ENCODE data around the gene MRPS2. TPM values are rescaled to one million over a fixed set of nuclear protein-coding genes. Genes with fewer than 3 reads are reported as not detected.

The MRPS2 gene
- total RNA-seq, 2 donors from 2014 or later = 15.8 to 35.0 TPM

GRCh38 chr9:135502168-135502872 lies 1.8 kb downstream of the MRPS2 start:
- Histone ChIP-seq H3K4me3 (no peak overlapping the region), H3K4me1 (peaks cover 32% of the 10 kb centered on the region), H3K27me3 (no peaks in the 10 kb centered on the region), H3K27ac (no peak overlapping the region), H3K9me3 (no peaks in the 10 kb centered on the region), H3K36me3 (replicated peaks in 1 of 2; ENCODE audit: insufficient read depth in 1 of 2, low read depth in 2 of 2) (peaks cover 7 to 10% of the 10 kb centered on the region in 2 donors)
- 86 to 90% methylated on average over 14 to 15 of the region's 15 CpGs for WGBS, 2 donors
- TF ChIP-seq POLR2A (IDR thresholded peaks at IDR 0.05) (no peak), CTCF (IDR thresholded peaks at IDR 0.05) (no peak)
- ATAC-seq (no peak), DNase-seq (peak in 1 of 4 donors; percentile 9)
- intact Hi-C loops (cut with DNase I) = no loop called here

GRCh38 chr9:135502873-135503321 lies 2.4 kb downstream of the MRPS2 start:
- no peak for TF ChIP-seq POLR2A (IDR thresholded peaks at IDR 0.05)
- no peak for TF ChIP-seq CTCF (IDR thresholded peaks at IDR 0.05)
- peak in 1 of 4 donors; percentile 12 for DNase-seq
- Histone ChIP-seq H3K27me3 (no peaks in the 10 kb centered on the region), H3K27ac (no peak overlapping the region), H3K4me1 (peaks cover 32% of the 10 kb centered on the region), H3K9me3 (no peaks in the 10 kb centered on the region), H3K4me3 (no peak overlapping the region), H3K36me3 (replicated peaks in 1 of 2; ENCODE audit: insufficient read depth in 1 of 2, low read depth in 2 of 2) (peaks cover 7 to 10% of the 10 kb centered on the region in 2 donors)
- ATAC-seq = no peak
- WGBS, 2 donors = 89 to 95% methylated on average over 12 to 16 of the region's 16 CpGs
- intact Hi-C loops (cut with DNase I) = no loop called here

- WGBS, 2 donors = 88 to 91% methylated on average over 23 to 41 of the region's 41 CpGs
- Histone ChIP-seq H3K9me3 (no peaks in the 10 kb centered on the region), H3K4me3 (no peak overlapping the region), H3K36me3 (replicated peaks in 1 of 2; ENCODE audit: insufficient read depth in 1 of 2, low read depth in 2 of 2) (peaks cover 7 to 10% of the 10 kb centered on the region in 2 donors), H3K27ac (no peak overlapping the region), H3K4me1 (peaks cover 31% of the 10 kb centered on the region), H3K27me3 (no peaks in the 10 kb centered on the region)
- DNase-seq (peak in 1 of 4 donors; percentile 11), ATAC-seq (no peak)
- no peak for TF ChIP-seq POLR2A (IDR thresholded peaks at IDR 0.05)
- TF ChIP-seq CTCF (IDR thresholded peaks at IDR 0.05) = no peak
- intact Hi-C loops (cut with DNase I) = no loop called here
Observed at GRCh38 chr9:135503371-135504261, 3.1 kb downstream of the MRPS2 start.

- no peaks in the 10 kb centered on the region for H3K9me3 ChIP-seq
- TF ChIP-seq POLR2A (IDR thresholded peaks at IDR 0.05) (no peak), CTCF (IDR thresholded peaks at IDR 0.05) (peak; percentile 44 to 68 (median 54))
- intact Hi-C loops (cut with DNase I) = no loop called here
Observed at GRCh38 chr9:135504262-135505243, 4.1 kb downstream of the MRPS2 start.

More at GRCh38 chr9:135504262-135505243, 4.1 kb downstream of the MRPS2 start:
- peak; percentile 65 to 75 (median 68) for DNase-seq
- Histone ChIP-seq H3K27ac (no peak overlapping the region), H3K4me1 (peaks cover 21% of the 10 kb centered on the region), H3K36me3 (replicated peaks in 1 of 2; ENCODE audit: insufficient read depth in 1 of 2, low read depth in 2 of 2) (peaks cover 7 to 10% of the 10 kb centered on the region in 2 donors), H3K27me3 (no peaks in the 10 kb centered on the region), H3K4me3 (no peak overlapping the region)
- 60 to 63% methylated on average over 9 to 21 of the region's 21 CpGs for WGBS, 2 donors
- no peak for ATAC-seq

Measured in body of pancreas (tissue), 4 donors.